ACHN (cell line): ENCODE data around the gene ZNF333.
"Not testable (repeated sequence)": the region's sequence is repeated elsewhere in the genome, so short reads cannot be mapped to it uniquely, and the experiment has no call there.

ENCODE experiments used
- DNase-seq: peaks from one replicate; pipeline ENCODE4 v3.0.0-alpha.2; 2015
- in situ Hi-C: cut with HindIII; loops from 2 replicates; pipeline ENCODE4 v1.10.0; 2017; ENCODE audit warnings: low sequenced_read_pairs, low pct_ligation_motif_present, low pct_unique_long_range_greater_than_20kb

ZNF333 gene

DNA sequence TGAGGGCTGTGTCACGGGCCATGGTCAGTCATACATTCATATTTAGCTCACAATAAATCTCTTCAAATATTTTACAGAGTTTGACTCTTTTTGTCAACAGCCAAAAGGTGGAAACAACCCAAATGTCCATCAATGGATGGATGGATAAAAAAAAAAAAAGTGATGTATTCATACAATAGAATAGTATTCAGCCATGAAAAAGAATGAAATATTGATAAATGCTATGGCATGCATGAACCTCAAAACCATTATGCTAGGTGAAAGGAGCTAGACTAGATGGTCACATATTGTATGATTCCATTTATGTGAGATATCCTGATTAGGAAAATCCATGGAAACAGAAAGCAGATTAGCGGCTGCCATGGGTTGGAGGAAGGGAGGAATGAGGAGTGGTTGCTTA lies 72.3 kb downstream of the ZNF333 start:
- in situ Hi-C loops, result no loop called here
- DNase-seq, result no peak

DNA sequence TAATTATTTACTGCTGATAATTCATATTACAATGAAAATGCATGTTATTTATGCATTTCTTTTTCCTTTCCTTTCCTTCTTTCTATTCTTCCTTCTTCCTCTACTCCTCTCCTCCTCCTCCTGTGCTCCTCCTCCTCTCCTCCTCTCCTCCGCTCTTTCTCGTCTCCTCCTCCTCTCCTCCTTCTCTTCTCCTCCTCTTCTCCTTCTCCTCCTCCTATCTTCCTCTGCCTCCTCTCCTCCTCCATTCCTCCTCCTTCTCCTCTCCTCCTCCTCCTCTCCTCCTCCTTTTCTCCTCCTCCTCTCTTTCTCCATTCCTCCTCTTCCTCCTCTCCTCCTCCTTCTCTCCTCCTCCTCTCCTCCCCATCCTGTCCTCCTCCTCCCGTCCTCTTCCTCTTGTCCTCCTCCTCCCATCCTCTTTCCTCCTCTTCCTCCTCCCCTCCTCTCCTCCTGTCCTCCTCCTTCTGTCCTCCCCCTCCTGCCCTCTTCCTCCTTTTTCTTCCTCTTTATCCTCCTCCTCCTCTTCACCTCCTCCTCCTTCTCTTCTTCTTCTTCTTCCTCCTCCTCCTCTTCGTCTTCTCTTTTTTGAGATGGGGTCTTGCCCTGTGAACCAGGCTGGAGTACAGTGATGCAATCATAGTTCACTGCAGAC lies 73.8 kb downstream of the ZNF333 start:
- no peak for DNase-seq
- in situ Hi-C loops, result no loop called here

DNA sequence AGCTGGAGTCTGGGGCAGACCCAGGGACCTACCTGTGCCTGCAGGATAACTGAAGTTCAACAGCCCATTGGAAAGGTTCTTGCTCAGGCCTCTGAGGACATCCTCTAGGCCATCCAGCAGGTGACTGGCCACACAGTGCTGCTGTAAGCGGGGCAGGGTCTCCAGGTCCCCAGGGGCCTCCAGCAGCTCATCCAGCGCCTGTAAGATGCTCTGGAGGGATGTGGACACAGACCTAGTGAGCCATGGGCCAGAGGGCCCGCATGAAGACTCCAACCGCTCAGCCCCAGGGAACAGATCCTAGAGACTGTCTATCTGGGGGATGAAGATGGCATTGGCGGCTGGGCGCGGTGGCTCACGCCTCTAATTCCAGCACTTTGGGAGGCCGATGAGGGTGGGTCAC lies 74.6 kb downstream of the ZNF333 start:
- in situ Hi-C loops, result no loop called here
- DNase-seq, result no peak

DNA sequence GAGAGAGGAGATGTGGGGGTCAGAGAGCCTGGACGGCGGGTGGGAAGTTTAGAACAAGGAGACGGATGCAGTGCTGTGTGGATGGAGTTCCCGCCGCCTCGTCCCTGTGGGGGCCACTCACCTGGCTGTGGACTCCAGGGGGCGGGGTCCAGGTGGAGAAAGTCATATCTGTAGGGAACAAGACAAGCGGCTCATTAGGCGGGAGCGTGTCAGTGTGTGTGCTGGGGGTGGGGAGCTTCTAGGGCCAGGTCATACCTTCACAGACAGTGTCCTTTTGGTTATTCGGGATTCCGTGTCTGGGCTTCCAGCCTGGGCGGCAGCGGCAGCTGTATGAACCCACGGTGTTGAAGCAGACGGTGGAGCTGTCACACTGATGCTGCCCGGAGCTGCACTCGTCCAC lies 75.6 kb downstream of the ZNF333 start:
- DNase-seq, in situ Hi-C loops: not testable (repeated sequence)

DNA sequence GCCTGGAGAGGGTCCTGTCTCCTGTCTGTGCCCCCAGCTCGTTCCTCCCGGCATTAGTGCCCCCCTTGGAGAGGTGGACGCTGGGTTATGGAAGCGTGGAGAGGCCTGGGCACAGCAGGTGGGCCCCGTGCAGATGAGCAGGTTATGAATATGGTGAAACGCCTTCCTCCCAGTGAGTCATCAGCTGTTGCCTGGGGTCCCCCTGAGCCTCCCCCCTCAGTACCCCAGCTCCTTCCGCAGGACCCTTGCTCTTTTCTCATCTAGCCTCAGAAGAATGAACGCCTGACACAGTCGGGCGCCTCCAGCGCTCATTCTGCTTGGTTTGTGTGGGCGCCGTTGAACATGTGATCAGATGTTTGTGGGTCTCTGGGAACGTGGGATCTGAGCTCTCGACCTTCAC lies 76.0 kb downstream of the ZNF333 start:
- in situ Hi-C loops, DNase-seq: not testable (repeated sequence)

DNA sequence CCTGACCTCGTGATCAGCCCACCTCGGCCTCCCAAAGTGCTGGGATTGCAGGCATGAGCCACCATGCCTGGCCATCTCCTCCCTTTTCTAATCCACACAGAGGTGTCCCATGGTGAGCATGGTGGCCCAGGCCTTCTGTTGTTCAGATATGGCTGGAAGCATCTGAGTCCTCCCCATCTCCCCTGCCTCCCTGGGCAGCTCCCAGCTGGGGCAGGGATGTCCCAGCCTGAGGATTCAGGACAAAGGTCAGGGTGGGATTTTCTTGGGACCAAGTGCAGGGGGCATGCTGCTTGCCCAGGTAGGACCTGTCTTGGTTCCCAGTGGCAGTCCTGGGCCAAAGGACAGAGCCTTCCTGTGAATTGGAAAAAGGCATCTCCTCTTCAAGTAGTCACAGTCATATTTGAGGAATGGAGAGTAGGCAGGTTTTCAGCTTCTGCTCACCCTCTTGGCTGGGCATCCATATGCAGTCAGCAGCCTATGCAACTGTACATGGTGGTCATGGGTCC lies 77.7 kb downstream of the ZNF333 start:
- in situ Hi-C loops, result no loop called here
- no peak for DNase-seq

DNA sequence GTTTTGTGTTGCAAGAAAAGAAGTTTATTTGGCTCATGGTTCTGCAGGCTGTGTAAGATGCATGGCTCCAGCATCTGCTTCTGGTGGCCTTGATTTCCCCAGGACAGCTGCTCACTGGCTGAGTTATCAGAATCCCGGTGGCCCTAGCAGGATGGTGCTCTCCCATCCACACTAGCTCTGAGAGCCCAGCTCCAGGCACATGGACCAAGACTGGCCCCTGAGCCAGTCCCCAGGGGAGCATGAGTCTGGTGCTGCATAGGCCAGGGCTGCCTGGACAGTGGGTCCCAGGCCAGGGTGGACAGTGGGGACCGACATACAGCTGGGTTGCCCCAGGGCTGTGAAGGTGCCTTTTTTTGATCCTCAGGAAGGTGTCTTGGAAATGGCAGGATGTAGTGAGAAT lies 78.2 kb downstream of the ZNF333 start:
- DNase-seq, result no peak
- in situ Hi-C loops, result no loop called here

DNA sequence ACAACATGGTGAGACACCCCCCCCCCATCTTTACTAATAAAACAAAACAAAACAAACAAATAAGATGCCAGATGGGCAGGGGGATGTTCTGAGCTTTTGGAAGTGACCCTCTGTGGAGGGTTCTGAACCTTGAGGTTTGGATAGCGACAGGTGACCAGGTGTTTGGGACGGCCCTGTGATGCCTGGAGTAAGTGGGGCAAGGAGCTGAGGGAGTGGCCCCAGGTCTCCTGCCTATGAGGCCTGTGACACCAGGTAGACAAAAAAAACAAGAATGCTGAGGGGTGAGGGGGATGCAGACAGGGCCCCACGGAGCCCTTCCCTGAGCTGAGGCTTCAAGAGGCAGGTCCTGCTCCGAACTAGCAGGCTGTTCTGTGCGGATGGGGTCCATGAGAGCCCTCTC lies 79.4 kb downstream of the ZNF333 start:
- in situ Hi-C loops, result no loop called here

DNA sequence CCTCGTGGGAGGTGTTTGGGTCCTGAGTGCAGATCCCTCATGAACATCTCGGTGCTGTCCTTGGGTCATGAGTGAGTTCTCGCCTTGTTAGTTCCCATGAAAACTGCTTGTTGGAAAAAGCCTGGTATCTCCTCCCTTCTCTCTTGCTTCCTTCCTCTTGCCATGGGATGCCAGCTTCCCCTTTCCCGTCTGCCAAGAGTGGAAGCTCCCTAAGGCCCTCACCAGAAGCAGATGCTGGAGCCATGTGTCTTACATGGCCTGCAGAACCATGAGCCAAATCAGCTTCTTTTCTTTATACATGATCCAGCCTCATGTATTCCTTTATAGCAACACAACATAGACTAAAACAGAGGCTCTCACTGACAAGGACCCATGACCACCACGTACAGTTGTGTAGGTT lies 80.3 kb downstream of the ZNF333 start:
- in situ Hi-C loops, result no loop called here
- DNase-seq, result no peak

More for the DNA sequence above, 79.4 kb downstream of the ZNF333 start:
- DNase-seq, result no peak

DNA sequence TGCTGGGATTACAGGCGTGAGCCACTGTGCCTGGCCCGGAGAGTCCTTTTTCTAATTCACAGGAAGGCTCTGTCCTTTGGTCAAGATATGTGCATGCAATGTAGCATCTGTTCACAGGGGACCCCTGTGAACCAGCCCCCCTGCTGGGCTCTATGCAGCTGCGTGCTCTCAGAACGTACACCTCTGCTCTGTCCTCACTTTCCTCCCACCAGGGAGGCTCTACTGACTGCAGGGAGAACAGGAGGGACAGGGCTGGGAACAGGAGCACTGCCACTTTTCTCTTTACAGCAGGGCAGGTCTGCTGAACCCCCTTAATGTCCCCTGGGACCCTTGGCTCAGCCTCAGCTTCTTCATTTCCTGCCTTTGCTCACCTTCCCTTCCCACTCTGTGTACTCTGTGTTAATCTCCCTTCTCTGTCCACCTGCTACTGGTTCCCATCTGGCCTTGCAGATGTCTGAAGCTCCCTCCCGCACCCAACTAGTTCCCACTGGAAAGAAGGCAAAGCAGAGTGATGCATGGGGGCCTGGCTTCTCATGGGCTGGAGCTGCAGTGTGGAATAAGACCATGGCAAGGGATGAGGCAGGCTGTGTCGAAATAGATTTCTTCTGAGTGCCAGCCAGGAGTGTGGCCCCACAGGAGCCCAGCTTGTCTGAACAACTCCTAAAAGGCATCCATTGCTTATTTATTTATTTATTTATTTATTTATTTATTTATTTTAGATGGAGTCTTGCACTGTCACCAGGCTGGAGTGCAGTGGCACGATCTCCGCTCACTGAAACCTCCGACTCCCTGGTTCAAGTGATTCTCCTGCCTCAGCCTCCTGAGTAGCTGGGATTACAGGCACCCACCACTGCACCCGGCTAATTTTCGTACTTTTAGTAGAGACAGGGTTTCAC lies 81.3 kb downstream of the ZNF333 start:
- no peak for DNase-seq

DNA sequence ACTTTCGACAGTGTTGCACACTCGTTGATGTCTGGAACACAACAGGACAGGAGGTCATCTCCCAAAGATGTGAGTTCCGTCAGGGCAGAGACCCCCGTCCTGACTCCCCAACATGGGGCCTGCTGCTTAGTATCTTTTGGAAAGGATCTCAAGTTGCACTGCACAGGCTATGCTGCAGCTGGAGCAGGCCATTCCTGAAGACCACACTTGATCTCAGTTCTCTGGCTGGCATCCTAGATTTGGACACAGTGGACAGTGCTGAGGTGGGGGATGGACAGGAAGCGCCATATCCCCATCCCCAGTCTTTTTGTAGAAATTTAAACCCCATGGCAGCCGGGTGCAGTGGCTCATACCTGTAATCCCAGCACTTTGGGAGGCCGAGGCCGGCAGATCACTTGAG lies 82.6 kb downstream of the ZNF333 start:
- in situ Hi-C loops, result no loop called here
- DNase-seq, result no peak

More for the DNA sequence above, 81.3 kb downstream of the ZNF333 start:
- in situ Hi-C loops, result no loop called here

DNA sequence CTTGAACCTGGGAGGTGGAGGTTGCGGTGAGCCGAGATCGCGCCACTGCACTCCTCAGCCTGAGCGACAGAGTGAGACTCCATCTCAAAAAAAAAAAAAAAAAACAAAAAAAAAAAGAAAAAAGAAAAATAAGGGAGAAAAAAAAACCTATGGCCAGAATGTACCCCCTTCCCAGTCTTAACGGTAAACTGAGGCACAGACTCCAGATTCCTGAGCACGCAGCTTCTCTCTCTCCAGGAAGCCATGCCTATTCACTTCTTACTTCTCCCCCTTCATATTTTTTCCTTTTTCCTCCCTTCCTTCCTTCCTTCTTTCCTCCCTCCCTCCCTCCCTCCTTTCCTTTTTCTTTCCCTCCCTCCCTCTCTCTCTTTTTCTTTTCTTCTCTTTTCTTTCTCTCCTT lies 83.1 kb downstream of the ZNF333 start:
- no peak for DNase-seq
- in situ Hi-C loops, result no loop called here

DNA sequence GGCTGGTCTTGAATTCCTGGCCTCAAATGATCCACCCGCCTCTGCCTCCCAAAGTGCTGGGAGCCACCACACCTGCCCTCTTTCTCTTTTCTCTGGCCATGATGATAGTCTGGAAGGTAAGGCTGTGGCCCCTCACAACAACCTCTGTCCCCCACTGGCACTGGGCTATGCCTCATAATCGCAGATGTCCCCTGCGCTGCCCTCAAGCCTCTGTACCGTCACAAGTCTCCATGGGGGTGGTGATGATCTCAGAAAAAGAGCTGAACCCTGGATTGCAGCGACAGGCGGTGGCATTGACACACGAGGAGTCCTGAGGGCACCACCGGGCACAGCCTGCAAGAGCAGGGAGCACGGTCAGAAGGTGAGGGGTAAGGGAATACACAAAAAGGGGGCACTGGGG lies 83.9 kb downstream of the ZNF333 start:
- DNase-seq, in situ Hi-C loops: not testable (repeated sequence)

DNA sequence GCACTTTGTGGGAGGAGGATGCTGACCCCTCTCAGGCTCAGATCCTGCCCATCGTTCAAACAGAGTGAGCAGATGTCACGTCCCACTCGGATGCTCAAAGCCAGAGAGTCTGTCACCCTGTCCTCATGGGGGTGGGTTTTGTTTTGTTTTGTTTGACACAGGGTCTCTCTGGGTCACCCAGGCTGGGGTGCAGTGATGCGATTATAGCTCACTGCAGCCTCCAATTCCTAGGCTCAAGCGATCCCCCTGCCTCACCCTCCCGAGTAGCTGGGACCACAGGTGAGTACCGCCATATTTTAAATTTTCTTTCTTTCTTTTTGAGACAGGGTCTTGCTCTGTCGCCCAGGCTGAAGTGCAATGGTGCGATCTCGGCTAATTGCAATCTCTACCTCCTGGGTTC lies 84.5 kb downstream of the ZNF333 start:
- in situ Hi-C loops, result no loop called here
- DNase-seq, result no peak

DNA sequence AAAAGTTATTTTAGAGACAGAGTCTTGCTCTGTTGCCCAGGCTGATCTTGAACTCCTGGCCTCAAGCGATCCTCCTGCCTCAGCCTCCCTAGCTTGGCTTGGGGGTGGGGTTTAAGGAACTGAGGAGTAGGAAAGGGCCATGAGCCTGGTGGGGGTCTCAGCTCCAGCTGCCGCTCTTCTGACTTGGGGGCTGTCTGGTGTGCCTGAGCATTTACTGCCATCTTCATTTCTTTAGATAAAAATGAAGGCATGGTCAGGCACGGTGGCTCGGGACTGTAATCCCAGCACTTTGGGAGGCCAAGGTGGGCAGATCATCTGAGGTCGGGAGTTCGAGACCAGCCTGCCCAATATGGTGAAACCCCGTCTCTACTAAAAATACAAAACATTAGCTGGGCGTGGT lies 85.5 kb downstream of the ZNF333 start:
- in situ Hi-C loops, DNase-seq: not testable (repeated sequence)

DNA sequence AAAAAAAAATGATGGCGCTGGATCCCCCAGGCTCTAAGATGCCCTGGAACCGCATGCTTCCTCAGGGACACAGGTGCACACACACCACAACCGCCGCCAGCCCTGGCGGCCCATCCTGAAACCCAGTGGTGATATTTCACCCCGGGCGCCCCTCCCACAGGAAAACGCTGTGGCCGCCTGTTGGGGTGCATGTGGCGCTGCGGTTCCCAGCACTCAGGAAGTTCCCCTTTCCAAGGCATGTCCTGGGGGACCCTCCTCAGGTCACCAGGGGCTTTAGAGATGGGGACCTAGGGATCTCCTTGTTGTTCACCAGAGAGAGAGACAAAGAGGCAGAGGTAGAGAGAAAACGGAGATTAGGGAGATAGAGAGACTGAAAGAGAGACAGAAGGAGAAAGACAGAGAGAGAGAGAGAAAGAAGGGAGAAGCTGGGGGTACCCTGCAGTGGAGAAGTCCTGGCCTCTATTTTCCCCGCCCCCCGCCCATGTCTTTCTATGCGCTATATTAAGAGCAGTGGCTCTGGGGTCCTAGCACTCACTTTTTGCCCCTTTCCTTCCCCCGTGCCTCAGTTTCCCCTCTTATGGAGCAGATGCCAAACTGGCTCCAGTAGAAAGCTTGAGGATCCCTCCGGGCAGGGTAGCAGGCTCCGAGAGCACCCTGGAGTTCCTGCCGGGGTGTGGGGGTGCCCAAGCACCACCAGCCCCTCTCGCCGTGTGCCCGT lies 86.2 kb downstream of the ZNF333 start:
- in situ Hi-C loops, result no loop called here
- no peak for DNase-seq

DNA sequence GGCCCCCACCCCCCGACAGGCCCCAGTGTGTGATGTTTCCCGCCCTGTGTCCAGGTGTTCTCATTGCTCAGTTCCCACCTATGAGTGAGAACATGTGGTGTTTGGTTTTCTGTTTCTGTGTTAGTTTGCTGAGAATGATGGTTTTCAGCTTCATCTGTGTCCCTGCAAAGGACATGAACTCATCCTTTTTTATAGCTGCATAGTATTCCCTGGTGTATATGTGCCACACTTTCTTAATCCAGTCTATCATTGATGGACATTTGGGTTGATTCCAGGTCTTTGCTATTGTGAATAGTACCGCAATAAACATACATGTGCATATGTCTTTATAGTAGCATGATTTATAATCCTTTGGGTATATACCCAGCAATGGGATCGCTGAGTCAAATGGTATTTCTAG lies 87.8 kb downstream of the ZNF333 start:
- in situ Hi-C loops, DNase-seq: not testable (repeated sequence)

DNA sequence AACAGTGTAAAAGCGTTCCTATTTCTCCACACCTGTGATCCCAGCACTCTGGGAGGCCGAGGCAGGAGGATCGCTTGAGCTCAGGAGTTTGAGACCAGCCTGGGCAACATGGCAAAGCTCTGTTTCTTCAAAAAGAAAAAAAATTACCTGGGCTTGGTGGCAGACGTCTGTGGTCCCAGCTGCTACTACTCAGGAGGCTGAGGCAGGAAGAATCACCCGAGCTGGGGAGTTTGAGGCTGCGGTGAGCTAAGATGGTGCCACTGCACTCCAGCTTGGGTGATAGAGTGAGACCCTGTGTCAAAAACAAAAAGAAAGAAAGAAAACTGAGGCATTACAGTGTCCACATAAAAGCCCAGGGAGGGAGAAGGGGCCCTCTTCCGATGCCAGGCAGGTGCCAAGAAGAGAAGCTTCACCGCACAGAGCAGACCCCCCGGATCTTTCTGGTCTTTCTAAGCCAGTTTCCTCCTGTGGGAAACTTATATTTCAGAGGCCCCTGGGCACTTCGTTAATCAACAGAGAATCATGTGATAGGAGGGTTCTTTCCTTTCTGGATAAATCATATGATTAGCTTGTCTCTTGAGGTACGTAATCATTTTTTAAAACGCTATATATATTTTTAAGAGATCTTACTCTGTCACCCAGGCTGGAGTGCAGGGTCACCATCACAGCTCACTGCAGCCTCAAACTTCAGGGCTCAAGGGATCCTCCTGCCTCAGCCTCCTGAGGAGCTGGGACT lies 88.4 kb downstream of the ZNF333 start, which contains the start of gene ADGRE2:
ADGRE2 (minus strand) TSS at position 451 of the 736 bp plus-strand sequence. CDS start 1,804 bp downstream, outside the sequence.
- in situ Hi-C loops, DNase-seq: not testable (repeated sequence)
